Measurements from ENCODE around the gene SLC25A44.
"Not testable (repeated sequence)": the region's sequence is repeated elsewhere in the genome, so short reads cannot be mapped to it uniquely, and the experiment has no call there.

The SLC25A44 gene

DNA sequence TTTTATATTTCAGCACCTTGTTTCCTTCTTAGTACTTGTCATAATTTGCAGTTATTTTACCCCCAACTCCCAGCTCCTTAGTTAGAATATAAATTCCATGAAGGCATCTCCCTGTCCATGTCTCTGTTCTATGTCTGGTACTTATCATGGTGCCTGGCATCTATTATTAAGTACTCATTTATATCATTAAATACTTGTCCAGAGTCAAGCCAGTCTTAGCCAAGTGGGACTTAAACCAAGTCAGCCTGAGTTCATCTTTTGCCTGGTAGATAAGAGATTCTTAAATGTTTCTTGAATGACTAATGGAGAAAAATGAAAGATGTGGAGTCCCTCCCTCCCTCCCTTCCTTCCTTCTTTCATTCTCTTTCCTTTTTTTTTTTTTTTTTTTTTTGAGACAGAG lies 9.4 kb downstream of the SLC25A44 start:
- no peak for DNase-seq (ENCODE audit: low read depth in 1 of 2, low spot score in 1 of 2)

DNA sequence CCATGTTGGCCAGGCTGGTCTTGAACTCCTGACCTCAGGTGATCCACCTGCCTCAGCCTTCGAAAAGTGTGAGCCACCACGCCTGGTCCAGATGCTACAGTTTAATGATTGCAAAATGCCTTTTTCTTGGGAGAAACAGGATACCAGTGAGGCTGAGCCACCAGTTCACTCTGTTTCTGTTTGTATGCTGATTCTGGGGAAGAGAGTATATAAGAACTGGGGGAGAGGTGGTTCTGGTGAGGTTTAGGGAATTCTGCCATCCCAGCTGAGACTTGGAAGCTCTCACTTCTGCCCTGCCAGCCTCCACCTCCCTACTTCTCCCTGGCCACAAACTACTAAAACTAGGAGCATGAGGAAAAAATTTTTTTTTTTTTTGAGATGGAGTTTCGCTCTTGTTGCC lies 10.8 kb downstream of the SLC25A44 start:
- DNase-seq (ENCODE audit: low read depth in 1 of 2, low spot score in 1 of 2): no peak

DNA sequence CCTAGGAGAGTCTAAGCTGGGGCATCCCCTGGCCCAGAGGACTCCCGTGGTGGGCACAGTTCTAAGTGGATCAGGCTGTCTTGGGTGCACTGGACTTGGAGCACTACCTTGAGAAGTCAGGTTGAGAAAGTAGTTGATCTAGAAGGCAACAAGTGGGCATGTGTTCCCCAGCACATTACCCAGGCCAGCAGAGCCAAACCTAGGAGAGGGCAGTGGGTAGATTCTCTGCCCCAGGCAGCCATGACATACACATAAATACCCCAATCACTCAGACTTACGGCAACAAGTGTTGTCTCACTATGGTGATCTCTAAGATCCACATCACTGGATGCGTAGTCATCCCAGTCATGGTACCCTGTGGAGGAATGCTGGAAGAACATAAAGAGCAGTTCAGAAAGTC lies 17.3 kb downstream of the SLC25A44 start:
- DNase-seq (ENCODE audit: low read depth in 1 of 2, low spot score in 1 of 2): no peak

DNA sequence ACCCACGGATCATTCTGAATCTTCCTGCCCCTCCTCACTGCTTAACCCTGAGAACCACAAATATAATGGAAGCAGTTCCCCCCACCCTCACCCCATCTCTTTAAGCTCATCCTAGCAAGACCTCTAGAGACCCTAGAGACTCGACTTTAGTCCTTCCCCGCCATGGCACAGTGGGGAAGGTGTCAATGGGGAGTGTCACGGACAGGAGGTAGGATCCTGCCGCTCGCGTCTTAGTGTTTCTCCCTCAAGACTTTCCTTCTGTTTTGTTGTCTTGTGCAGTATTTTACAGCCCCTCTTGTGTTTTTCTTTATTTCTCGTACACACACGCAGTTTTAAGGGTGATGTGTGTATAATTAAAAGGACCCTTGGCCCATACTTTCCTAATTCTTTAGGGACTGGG lies 18.2 kb downstream of the SLC25A44 start:
- no peak for DNase-seq (ENCODE audit: low read depth in 1 of 2, low spot score in 1 of 2)

DNA sequence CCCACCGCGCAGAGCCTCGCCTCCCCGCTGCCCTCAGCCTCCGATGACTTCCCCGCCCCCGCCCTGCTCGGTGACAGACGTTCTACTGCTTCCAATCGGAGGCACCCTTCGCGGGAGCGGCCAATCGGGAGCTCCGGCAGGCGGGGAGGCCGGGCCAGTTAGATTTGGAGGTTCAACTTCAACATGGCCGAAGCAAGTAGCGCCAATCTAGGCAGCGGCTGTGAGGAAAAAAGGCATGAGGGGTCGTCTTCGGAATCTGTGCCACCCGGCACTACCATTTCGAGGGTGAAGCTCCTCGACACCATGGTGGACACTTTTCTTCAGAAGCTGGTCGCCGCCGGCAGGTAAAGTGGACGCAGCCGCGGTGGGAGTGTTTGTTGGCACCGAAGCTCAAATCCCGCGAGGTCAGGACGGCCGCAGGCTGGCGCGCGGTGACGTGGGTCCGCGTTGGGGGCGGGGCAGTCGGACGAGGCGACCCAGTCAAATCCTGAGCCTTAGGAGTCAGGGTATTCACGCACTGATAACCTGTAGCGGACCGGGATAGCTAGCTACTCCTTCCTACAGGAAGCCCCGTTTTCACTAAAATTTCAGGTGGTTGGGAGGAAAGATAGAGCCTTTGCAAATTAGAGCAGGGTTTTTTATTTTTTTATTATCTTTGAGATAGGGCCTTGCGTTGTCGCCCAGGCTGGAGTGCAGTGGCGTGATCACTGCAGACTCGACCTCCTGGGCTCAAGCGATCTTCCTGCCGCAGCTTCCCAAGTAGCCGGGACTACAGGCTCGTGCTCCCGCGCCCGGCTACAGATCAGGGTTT lies 19.1 kb downstream of the SLC25A44 start, which contains the start of gene PMF1:
Gene PMF1 (plus strand): TSS at position 175 of the 811 bp plus-strand sequence. CDS start 9 bp downstream, at position 184.
- DNase-seq (ENCODE audit: low read depth in 1 of 2, low spot score in 1 of 2): peak; percentile 90 to 91

DNA sequence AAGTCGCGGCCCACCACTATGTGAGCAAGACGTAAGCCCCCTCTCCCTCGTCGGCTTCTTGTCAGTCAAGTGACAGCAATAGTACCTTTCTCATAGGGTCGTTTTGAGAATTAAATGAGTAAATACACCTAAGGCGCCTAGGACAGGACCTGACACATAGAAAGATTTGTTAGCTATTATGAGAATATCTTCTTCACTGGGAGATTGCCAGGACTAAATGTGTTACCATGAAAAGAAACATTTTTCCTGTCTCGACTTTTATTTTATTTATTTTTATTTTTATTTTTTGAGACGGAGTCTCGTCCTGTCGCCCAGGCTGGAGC lies 19.7 kb downstream of the SLC25A44 start:
- no peak for DNase-seq (ENCODE audit: low read depth in 1 of 2, low spot score in 1 of 2)

DNA sequence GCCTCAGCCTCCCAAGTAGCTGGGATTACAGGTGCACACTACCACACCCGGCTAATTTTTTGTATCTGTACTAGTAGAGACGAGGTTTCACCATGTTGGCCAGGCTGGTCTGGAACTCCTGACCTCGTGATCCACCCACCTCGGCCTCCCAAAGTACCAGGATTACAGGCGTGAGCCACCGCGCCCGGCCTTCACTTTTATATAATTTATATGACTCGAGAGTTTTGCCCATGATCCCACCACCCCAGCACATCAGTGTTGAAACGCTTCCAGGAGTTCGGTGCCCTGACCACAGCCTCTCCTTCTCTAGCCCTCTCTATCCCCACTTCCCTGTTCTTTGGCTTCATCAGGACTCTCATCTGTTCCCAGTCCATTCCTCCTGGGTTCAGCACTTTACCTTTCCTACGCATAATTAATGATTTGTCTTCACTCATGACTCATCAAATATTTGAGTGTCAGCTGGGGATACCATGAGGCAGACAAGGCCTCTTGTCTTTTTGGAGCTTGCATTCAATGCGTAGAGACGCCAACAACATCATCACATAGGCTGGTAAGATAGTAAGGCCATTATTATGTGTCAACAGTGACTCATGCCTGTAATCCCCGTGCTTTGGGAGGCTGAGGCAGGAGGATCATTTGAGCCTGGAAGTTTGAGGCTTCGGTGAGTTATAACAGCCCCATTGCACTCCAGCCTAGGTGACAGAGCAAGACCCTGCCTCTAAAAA lies 20.3 kb downstream of the SLC25A44 start:
- DNase-seq (ENCODE audit: low read depth in 1 of 2, low spot score in 1 of 2): no peak

DNA sequence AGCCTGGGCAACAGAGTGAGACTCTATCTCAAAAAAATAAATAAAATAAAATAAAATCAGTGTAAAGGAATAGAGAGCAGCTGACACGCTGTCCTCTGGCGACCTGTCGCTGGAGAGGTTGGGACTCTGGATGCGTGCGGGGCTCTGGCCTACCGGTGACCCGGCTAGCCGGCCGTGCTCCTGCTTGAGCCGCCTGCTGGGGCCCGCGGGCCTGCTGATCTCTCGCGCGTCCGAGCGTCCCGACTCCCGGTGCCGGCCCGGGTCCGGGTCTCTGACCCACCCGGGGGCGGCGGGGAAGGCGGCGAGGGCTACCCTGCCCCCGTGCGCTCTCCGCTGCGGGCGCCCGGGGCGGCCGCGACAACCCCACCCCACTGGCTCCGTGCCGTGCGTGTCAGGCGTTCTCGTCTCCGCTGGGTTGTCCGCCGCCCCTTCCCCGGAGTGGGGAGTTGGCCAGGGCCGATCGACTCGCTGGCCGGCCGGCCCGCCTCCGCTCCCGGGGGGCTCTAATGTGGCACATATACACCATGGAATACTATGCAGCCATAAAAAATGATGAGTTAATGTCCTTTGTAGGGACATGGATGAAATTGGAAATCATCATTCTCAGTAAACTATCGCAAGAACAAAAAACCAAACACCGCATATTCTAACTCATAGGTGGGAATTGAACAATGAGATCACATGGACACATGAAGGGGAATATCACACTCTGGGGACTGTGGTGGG lies 22.6 kb downstream of the SLC25A44 start:
- not testable (repeated sequence) for DNase-seq (ENCODE audit: low read depth in 1 of 2, low spot score in 1 of 2)

DNA sequence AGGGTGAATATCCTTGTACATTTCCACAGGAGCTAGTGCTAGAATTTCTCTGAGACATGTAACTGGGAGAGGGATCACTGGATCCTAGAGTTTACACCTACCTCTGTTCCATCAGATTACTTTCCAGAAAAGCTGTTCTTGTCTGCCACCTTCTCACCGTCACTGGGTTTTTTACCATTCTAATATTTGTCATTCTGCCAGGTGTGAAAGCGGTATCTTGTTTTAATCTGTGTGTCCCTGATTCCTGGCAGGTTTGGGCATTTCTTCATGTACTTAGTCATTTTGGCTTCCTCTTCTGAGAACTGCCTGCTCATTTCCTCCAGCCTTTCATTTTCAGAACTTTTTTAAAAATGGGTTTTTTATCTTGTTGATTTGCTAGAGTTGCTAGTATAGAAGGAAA lies 24.0 kb downstream of the SLC25A44 start:
- DNase-seq (ENCODE audit: low read depth in 1 of 2, low spot score in 1 of 2): no peak

DNA sequence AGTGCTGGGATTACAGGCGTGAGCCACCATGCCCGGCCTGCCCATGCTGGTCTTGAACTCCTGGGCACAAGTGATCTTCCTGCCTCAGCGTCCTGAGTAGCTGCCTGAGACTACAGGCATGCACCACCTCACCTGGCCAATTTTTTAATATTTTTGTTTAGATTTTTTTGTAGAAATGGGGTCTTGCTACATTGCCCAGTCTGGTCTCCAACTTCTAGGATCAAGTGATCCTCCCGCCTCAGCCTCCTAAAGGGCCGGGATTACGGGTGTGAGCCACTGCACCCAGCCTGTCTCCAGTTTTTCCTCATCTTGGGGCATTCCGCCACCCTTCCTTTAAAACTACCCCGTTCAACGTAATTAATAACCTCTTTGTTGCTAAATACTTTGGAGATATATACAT lies 26.3 kb downstream of the SLC25A44 start:
- DNase-seq (ENCODE audit: low read depth in 1 of 2, low spot score in 1 of 2): no peak

DNA sequence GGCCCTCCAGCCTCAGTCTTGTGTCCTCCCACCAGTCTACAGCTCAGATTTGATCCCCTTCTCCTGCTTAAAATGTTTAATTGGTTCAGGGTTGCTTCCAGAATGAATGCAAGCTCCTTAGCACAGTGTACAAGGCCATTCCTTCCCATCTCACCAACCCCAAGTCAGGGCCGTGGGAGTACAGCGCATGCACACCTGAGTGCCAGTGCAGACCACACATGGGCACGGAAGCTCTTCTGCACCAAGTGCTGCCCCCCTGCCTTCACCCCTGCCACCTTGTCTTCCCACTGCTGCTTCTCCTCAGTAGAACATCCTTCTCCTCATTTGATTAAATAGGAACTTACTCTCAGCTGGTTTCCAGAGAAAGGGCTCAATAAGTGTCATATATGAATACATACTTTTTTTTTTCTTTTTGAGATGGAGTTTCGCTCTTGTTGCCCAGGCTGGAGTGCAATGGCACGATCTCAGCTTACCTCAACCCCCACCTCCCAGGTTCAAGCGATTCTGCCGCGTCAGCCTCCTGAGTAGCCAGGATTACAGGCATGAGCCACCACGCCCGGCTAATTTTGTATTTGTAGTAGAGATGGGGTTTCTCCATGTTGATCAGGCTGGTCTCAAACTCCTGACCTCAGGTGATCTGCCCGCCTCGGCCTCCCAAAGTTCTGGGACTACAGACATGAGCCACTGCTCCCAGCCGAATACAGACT lies 28.2 kb downstream of the SLC25A44 start:
- no peak for DNase-seq (ENCODE audit: low read depth in 1 of 2, low spot score in 1 of 2)

DNA sequence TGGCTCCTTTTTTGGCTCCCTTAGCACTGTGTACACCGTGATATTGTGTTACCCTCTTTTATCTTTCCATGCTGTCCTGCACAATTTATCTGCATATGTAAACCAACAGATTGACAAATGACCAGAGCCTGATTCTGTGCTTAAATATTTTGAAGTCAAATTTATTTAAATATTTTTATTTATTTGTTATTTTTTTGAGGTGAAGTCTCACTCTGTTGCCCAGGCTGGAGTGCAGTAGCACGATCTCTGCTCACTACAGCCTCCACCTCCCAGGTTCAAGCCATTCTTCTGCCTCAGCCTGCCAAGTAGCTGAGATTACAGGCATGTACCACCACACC lies 31.7 kb downstream of the SLC25A44 start:
- no peak for DNase-seq (ENCODE audit: low read depth in 1 of 2, low spot score in 1 of 2)

DNA sequence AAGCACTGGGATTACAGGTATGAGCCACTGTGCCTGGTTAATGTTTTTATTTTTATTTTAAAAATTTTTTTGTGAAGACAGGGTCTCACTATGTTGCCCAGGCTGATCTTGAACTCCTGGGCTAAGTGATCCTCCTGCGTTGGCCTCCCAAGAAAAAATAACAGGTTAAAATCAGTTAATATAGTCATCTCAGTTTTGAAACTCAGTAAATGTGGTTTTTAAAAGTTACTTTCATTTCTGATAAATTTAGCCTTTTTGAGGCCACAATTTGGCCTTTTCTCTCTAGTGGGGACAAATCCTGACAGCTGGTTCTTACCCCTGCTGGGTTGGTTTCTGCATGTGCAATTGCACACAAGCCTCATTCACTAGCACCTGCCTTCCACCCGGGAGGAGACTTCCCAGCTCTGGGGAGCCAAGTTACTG lies 32.2 kb downstream of the SLC25A44 start:
- DNase-seq (ENCODE audit: low read depth in 1 of 2, low spot score in 1 of 2): no peak

DNA sequence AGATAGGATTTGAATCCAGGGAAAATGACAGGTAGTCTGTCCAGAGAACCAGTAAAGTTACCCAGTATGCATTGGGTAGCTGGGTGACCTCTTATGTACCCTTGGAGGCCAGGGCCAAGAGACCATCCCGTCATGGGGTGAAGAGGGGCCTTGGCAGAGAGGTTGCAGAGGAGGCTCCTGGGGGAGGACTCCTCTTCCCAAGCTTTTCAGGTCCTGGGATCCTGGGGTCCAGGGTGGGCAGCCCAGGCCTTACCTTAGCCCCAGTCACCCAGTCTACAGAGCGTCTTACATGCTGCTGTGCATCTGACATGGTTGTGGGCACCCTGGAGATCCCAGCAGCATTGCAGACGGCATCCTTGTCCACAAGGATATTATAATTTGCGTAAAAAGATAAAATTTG lies 32.9 kb downstream of the SLC25A44 start:
- no peak for DNase-seq (ENCODE audit: low read depth in 1 of 2, low spot score in 1 of 2)

DNA sequence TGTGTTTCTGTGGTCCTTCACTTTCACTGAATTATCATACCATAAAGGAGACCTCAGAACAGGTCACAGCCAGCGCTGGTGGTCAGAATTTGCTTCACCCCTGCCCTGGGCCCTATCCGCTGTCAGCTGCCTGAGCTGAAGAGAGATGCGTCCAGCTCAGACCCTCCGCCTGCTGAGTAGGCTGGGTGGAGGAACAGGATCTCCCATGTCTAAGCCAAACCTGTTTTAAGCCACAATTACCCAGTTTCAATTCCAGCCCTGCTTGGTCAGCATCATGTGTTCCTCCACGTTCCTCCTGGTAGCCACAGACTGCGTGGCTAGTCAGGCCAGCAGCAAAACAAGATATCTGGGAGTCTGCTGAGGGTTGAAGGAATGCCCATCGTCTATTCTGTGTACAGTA lies 34.6 kb downstream of the SLC25A44 start:
- no peak for DNase-seq (ENCODE audit: low read depth in 1 of 2, low spot score in 1 of 2)

DNA sequence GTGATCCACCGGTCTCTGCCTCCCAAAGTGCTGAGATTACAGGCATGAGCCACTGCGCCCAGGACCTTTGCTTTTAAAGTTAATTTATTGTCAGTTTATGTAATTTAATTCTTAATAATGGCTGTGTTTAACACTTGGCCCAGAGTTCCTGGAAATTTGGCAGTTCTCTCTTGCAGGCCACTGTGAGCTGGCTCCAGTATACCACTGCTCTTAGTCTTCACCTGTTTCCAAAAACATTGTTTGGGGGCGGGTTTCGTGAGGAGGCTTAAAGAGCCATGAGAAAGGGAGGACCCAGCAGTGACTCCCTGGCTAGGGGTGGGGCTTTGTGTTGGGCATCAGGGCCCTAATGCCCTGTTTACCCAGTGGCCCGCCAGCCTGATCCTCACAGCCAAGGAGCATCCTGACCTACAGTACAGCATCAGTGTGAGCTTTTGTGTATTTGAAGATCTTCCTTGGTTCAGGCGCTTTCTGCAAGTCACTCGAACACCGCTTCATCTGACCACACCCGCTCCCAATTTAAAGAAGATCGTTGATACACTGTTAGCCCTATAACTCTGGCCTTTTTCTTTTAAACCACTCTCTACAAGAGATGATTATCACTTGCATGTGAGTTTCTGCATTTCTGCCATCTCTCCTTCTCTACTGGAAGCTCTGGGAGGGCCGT lies 36.0 kb downstream of the SLC25A44 start:
- no peak for DNase-seq (ENCODE audit: low read depth in 1 of 2, low spot score in 1 of 2)

DNA sequence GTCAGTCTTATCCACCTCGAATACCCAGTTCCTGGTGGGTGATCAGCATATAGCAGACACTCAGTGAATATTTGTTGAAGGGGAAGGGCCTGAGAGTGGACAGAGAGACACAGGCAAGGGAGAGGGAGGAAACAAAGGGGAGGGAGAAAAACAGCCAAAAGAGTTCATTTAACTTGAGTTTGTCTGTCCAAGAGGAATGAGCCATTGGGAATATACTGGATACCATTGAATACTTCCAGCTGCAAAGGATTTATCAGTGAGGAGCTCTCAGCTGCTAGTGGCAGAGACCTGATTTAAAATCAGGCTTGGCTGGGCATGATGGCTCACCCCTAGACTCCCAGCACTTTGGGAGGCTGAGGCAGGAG lies 36.6 kb downstream of the SLC25A44 start:
- no peak for DNase-seq (ENCODE audit: low read depth in 1 of 2, low spot score in 1 of 2)

DNA sequence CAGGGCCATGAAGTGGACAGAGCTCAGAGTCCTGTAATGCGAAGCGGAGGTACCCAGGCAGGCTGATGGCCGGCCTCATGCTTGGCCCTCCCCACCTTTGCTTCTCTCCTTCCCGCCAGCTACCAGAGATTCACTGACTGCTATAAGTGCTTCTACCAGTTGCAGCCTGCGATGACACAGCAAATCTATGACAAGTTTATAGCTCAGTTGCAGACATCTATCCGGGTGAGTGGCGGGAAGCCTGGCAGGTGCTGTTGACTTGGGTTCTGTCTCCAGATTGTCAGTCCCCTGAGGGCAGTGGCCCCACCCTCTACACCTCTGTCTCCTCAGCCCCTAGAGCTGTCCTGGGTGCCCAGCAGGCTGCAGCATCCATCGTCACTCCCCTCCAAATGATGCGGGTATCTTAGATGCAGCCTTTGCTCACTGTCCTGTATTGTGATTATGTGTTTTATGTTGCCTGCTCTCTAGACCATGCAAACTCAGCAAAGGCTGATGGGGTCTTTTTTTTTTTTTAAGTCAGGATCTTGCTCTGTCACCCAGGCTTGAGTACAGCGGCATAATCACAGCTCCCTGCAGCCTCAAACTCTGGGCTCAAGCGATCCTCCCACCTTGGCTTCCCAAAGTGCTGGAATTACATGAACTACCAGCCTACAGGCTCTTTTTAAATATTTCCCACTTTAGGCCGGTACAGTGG lies 38.4 kb downstream of the SLC25A44 start:
- no peak for DNase-seq (ENCODE audit: low read depth in 1 of 2, low spot score in 1 of 2)

DNA sequence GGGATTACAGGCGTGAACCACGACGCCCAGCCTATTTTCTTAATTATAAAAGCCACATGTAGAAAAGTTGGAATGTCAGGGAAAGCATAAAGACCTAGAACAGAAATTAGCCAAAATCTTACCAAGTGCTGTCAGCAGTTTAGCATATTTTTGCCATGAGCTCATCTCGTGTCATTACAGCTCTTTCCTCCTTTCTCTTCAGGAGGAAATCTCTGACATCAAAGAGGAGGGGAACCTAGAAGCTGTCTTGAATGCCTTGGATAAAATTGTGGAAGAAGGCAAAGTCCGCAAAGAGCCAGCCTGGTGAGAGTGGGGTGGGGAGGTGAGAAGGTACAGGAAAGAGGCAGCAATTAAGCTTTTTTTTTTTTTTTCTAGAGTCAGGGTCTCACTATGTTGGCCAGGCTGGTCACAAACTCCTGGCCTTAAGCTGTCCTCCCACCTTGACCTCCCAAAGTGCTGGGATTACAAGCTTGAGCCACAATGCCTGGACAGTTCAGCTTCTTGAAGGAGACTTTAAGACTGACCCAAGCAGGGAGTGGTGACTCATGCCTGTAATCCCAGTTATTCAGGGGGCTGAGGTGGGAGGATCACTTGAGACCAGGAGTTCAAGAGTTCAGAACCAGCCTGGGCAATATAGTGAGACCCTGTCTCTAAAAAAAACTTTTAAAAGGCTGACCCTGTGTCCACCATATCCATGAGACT lies 39.7 kb downstream of the SLC25A44 start:
- DNase-seq (ENCODE audit: low read depth in 1 of 2, low spot score in 1 of 2): no peak

DNA sequence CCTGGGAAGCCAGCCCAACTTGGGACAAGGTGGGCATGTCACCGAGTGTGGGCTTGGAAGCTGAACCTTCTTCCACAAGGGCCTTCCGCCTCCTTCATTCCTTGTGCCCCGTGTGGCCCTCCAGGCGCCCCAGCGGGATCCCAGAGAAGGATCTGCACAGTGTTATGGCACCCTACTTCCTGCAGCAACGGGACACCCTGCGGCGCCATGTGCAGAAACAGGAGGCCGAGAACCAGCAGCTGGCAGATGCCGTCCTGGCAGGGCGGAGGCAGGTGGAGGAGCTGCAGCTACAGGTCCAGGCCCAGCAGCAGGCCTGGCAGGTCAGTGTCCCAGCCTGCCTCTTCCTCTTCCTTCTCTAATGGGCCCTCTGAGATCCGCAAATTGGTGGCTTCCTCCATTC lies 42.3 kb downstream of the SLC25A44 start:
- DNase-seq (ENCODE audit: low read depth in 1 of 2, low spot score in 1 of 2): no peak
